HG03280 (cell line): ENCODE results near the gene CD46.
A peak's percentile ranks its signal among the peaks of the same experiment; 100 is the strongest.

Experiments
- ATAC-seq: cut with Tn5 transposase; IDR thresholded peaks from one replicate; pipeline ENCODE4 v1.9.1; 2021; ENCODE audit warnings: mild to moderate bottlenecking, moderate library complexity; ENCODE audit not compliant: unreplicated experiment

CD46 gene

GRCh38 chr1:207812778-207813511, 61.1 kb downstream of the CD46 start:
- no peak for ATAC-seq

GRCh38 chr1:207813512-207813881, 61.6 kb downstream of the CD46 start:
- no peak for ATAC-seq

GRCh38 chr1:207813946-207814345, 62.1 kb downstream of the CD46 start:
- ATAC-seq: no peak

GRCh38 chr1:207814469-207814868, 62.6 kb downstream of the CD46 start:
- ATAC-seq: no peak

- ATAC-seq: no peak
Observed at GRCh38 chr1:207815466-207815865, 63.6 kb downstream of the CD46 start.

GRCh38 chr1:207815913-207816291, 64.0 kb downstream of the CD46 start:
- no peak for ATAC-seq

GRCh38 chr1:207817166-207817565, 65.3 kb downstream of the CD46 start:
- ATAC-seq: no peak

GRCh38 chr1:207817778-207818751, 66.2 kb downstream of the CD46 start:
- ATAC-seq: no peak

- ATAC-seq: no peak
Observed at GRCh38 chr1:207818971-207819451, 67.2 kb downstream of the CD46 start.

GRCh38 chr1:207820568-207821463, 69.0 kb downstream of the CD46 start:
- ATAC-seq: no peak

GRCh38 chr1:207821464-207822045, 69.7 kb downstream of the CD46 start:
- ATAC-seq: no peak

GRCh38 chr1:207822124-207822601, 70.3 kb downstream of the CD46 start:
- peak; percentile 30 for ATAC-seq

- ATAC-seq: peak; percentile 59
Observed at GRCh38 chr1:207822602-207823451, 71.0 kb downstream of the CD46 start.

- no peak for ATAC-seq
Observed at GRCh38 chr1:207823531-207823879, 71.7 kb downstream of the CD46 start.

GRCh38 chr1:207823880-207824566, 72.2 kb downstream of the CD46 start:
- ATAC-seq: peak; percentile 28

GRCh38 chr1:207824691-207825408, 73.0 kb downstream of the CD46 start:
- ATAC-seq: no peak

GRCh38 chr1:207825409-207825695, 73.5 kb downstream of the CD46 start:
- ATAC-seq: no peak

GRCh38 chr1:207825719-207826556, 74.1 kb downstream of the CD46 start:
- peak; percentile 57 for ATAC-seq
